NCI-H2171 (cell line): Measurements from ENCODE around the gene HOXD1.

Experiments used
- DNase-seq: peaks from one replicate; lab custom pipeline; 2025; lab: John Stamatoyannopoulos, UW

The HOXD1 gene

DNA sequence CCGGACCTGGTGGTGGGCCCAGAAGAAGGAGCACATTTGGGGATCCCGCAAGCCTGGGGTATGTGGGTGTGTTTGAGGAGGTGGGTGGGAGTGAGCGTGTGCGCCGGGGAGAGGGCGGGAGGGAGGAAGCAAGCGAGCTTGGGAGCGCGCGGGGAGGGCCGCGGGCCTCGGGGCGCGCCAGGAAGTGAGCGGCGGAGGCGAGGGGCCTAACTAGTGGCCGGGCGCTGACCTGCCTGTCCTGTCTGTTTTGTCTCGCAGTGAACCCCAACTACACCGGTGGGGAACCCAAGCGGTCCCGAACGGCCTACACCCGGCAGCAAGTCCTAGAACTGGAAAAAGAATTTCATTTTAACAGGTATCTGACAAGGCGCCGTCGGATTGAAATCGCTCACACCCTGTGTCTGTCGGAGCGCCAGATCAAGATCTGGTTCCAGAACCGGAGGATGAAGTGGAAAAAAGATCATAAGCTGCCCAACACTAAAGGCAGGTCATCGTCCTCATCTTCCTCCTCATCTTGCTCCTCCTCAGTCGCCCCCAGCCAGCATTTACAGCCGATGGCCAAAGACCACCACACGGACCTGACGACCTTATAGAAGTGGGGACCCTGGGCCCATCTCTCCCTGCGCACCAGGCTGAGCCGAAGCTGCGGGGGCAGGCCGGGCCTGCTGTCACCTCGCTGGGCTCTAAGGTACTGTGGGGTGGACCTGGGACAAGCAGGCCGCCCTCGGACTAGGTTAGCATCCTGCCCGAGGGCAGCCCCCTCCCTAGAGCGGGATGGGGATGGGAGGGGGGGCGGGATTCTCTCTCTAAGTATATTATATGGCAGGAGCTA lies 35.9 kb upstream of the HOXD1 start:
- DNase-seq, result no peak

DNA sequence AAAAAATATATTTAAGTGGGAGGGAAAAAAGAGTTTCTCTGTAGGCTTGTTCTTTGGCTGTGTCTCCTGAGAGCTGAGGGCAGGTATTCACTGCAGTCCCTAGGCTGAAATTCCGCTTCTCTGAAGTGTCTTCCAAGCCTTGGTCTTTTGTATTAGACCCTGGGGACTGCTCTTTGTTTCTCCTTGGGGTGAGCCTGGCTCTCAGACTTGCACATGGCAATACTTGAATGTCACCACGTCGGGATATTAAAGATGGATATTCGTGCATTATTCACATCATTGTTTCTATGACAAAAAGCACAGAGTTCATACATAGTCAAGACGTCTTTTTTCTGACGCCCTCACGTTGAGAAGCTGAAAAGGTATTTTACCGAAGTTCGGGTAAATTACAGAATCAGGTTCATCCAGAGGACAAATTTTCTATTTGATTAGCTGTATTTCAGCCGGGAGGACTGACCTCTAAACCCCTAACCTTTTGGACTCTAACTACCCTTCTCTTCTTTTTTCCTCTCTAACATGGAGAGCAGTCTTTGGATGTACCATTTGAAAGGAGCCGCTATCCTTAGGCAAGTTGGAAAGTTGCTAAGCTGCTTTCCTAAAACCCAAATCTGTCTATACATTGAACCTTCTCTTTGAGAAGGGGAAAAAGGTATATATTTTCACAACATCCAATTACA lies 33.8 kb upstream of the HOXD1 start:
- no peak for DNase-seq

DNA sequence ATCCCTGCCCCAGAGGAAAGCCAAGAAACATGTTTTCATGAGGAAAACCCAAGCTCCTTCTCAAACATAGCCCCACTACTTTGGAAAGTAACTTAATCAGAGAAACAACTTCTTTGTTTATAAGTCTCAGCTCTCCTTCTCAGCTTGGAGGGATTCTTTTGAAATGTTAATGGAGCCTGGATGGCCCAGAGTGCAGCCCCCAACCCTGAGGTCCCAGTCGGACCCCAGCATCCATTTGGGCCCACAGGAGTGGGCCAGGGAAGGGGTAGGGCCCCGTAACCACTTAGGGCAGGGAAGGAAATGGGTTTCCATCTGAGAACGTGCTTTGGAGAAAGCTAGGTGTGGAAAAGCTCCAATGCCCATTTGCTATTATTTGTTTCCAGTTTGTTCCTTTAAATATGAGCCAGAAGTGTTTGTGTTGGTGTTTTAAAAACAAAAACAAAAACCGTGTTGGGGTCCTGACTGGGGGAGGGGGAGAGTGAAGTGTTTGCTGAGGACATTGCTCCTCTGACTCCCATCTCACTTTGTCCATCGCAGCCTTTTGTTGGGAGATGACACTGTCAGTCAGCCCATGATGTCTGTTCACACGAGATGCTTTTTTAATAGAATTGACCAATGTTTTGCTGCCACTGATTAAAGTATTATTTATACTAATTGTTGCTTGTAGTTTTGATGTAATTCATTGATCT lies 33.0 kb upstream of the HOXD1 start:
- no peak for DNase-seq

DNA sequence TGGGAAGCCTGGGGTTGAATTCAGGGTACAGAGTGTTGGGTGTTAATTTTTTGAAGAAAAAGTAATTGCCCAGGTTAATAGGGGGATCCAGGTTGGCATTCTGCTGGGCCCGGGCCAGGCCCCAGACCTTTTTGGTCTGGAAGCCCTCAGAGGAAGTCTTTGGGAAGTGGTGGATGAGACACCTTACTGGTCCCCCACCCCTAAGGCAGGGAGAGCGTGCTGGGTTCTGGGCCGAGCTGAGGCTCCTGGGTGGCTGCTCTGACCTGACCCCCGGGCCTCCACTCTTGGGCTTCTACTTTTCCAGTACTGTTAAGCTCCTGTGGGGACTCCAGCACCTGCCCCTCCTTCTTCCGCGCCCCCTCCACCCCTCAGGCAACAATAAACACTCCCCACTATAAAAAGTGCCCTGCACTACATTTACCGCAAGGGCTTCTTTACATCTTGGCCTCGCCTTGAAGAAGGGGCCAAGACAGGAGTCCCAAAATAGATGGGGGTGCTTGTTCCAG lies 32.1 kb upstream of the HOXD1 start:
- no peak for DNase-seq

DNA sequence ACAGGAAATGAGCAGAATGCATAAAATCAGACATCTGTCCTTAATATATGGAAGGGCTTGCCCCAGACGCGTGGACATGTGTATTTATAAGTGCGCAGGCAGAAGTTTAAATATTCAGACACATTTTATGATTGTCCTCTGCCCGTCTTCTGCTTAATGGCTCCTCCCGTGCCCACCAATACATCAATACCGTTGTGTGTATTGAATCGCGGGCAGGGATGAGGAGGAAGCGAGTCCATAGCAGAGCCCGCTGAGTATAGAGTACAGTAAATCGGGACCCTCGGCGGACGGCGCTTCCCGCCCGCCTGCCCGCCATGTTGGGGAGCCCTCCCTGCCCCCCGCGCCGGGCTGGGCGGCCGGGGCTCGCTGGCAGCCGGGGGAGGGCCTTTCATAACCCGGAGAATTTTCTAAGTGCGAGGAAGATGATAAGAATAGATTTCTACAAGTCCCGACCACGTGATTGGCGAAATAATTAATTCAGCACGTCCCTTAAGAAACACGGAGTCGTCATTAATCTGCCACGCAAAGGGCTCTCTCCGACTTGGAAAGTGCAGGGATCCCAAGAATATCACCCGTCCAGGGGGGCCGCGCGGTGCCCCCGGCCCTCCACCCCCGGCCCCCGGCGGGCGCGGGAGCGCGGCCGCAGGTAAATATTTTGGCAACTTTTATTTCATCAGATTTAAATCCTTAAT lies 31.5 kb upstream of the HOXD1 start, which contains the start of gene HOXD3:
HOXD3 (plus strand) TSS at position 501 of the 692 bp plus-strand sequence. CDS start 11,808 bp downstream, outside the sequence.
- DNase-seq, result no peak

DNA sequence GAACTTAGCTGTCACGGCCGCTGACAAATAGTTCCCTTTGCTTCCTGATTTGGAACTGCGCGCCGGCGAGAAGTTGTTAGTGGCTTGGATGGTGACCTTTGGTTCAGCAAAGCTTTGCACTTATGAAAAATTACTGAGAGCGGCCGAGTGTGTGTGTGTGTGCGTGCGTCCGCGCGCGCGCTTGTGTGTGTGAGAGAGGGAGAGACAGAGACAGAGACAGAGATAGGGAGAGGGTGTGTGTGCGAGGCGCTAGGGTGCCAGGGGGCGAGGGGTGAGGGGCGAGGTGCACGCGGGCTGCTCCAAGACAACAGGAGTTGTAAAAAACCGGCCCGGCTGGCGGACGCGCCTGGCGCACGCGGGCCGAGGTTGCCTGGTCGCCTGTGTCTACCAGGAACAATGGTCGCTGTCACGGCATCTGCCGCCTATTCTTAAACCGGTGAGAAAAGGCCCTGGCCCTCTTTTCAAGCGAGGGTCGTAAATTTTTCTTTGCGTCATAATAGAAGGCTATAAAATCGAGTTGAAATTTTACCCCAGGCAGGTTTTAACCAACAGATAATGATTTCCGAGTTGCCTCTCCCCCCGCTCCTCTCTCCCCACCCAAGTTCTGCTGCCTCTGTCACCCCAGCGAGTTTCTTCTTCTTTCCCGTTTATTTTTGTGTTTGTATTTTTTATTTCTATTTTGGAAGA lies 30.8 kb upstream of the HOXD1 start:
- DNase-seq, result peak; percentile 27

DNA sequence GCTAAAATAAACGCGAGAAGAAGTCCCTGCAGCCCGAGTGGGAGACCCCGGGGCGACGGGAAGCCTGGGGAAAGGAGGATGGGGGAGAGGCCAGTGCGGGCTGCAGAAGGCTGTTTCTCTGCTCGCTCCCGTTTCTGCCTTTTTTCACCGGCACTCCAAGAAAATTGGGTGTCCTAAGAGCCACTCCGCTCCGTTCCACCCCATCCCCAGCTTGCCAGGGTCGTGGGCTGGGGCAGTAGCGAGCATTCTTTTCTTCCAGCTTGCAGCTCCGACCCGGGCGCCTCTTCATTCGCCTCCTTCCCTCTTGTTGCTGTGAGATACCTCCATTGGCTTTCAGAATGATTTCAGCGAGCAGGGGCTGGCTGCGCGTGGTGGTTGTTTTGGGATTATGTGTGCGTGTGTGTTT lies 30.3 kb upstream of the HOXD1 start:
- peak; percentile 49 for DNase-seq

DNA sequence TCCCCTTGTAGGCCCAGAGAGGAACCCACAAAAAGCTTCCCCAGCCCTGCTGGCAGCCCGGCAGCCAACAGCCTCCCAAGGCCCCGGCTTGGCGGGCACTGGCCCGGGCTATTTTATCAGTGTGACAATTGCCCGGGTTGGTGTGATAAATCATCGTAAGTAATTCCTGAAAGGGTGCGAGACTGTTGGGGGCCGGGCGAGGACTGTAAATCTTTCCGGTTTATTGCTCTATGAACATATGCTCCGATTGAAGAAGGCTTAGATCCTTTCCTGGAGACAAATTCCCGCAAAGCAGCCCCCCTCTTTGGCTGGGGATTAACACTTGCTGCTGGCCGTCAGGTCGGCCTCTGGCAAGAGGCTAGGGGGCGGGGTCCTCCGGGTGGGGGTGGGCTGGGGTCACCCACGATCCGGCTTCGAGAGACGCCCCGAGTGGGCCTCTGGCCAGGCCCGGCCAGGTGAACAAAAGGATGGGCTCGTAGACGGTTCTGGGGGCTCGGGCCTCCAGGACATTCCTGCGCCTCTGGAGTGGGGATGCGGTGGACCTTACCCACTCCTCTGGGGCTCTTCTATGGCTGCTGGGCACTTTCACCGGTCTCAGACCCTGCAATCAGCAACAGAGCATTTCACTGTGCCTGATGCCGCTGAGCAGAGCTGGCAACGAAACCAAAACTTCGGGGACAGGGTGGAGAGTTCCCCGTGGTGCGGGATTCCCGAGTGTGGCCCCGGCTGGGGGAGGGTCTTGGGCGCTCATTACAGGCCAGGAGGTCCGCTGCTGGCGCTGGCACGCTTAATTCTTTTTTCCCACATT lies 29.4 kb upstream of the HOXD1 start:
- no peak for DNase-seq

DNA sequence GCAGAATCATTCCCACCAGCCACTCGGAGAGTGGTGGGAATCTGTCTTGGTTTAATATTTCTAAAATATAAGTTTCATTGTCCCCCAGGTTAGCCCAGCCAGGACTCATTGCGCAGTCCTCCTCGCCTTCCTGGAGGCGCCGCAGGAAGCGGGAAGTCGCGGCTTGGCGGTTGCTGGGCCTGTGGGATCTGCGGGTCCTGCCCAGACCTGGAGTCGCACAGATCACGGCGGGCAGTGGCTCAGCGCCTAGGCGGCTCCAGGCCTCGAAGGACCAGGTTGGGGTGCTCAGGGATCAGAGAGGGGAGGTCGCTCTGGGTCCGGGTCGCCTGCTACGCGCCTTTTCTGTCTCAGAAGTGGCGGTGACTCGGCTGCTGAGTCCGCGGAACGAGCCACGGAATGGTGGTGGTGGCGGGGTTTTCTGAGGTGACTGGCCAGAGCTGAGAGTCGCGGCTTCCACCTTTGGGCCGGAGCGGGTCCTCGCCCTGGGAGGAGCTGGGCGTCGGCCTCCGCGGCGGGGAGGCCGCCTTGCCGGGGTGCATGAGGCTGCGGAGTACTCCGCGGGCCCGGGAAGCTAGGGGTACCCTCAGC lies 28.7 kb upstream of the HOXD1 start:
- no peak for DNase-seq

DNA sequence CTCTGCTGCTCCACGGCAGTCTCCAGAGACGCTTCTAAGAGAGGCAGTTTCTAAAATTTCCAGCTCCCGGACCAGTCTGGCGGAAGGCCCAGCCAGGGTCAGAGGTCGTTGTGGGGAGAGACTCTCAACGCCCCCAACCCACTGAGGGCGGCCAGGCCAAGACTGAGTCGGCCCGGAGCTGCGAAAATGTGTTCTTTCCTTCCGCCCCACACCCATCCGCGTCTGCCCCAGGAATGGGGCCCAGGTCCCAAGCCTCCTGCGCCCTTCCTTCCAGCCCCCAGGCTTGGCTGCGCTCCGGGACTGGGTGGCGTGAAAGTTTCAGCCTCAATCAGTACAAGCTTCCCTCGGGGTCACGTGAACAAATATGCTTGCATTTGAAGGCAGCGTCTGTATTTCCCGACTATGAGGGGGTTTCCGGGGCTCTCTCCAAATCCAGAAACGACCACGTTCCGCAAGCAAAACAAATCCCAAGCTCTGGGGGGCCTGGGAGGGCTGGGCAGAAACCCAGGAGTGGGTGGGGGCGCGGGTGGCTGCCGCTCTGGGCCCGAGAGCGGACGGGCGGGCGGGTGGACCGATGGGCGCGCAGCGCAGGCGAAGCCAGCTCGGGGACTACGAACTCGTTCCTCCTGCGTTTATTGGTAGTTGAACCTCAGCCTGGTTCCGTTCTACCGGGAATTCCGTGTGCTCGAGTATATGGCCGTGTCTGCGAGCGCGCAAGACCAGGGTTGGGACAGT lies 28.1 kb upstream of the HOXD1 start:
- no peak for DNase-seq

DNA sequence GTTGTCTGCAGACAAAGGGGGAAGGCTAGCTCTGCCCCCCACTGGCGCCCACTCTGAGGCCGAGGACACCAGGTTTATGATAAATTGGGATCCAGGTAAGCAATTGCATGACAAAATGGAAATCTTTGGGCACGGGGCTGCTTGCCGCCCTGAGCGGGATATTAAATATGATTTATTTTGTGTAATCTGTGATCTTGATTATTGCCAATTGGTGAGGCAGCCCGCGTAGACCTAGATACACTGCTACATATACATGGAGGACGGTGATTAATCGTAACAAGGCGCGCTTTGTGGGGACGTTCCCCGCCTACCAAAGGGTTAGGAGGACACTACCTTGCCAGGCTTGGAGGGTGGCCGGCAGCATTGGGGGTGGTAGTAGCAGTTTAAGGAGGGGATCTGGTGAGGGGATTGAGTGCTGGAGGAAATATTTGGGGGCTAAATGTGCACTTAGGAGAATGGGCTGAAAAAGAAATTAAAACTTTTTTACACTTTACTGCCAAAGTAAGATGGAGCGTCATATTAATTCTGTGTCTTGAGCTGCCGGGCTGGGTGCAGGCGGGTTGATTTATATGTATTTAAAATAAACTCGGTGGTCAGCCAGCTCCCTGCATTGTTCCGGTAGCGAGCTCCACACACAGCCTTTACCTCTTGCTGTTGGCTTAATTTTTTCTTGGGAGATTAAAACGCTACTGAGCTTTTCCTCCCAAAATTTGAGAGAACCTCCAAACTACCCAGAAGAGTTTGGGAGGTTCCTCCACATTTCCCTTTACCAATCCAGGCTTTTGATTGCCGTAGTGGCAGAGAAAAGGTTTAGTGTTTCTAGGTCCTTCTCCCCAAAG lies 27.3 kb upstream of the HOXD1 start:
- no peak for DNase-seq

DNA sequence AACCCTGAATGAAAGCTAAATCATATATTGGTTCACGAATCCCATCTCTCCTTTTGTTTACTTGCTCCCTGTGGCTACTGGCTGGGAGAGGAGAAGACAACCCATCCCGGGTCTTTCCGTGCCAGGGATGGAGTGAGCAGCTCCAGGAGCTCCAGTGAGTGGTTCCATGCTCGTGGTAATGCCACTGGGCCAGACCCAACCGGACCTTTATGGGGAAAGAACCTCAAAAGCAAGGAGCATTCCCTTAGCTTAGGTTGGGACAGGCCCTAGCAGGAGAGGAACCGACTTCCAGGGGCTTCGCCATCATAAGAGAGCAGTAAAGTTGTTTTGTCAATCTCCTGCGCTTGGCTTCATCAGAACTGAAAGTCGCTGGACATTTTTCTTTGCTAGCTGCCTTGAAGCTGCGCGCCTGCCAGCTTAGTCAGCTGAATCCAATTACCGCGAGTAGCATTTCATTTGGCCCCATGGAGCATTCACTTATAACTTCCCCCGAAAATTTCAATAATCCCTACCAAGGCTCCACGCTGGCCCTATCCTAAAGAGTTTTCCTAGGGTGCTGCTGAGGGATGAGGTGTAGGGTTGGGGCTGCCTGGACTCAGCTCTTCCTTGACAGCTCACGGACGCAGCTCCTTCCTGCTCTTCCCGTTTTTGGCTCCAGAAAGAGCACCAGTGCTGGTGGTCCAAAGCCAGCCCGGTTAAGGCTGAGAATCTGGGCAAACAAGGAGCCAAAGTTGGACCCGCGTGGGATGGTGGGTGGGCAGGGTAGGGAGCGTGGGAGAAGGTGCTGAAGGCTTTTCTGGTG lies 26.4 kb upstream of the HOXD1 start:
- no peak for DNase-seq

DNA sequence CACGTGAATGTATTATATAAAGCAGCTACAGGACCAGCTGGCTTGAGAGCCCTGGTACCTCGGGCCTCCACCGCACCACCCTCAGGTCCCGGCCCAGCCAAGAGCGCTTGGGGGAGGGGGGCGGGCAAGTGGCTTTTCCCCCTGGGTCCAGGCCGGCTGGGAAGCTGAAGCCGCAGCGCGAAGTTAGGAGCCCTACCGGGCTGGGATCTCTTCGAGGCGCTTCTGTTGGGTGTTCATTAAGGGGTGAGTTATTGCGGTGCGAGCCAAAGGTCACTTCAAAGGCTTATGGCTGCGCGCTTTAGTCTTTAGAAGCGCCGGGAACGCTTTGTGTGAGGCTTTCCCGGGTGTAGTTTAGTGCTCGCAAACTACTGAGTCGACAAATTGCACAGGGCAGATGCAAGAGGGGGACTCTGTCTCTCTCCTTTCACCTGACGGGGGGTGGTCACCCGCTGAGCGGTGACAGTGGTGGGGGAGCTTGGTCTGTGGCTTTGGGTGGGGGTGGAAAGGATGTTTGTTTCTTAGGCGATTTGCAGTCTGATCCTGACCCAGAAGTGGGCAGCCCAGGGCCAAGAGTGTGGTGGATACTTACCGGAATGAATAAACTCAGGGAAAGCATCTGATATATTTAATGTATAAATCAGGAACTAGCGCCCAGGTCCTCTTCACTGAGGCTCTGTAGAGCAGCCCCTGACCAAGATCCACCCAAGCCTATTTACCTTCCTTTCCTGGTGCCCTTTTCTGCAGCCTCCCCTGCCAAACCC lies 25.4 kb upstream of the HOXD1 start:
- DNase-seq, result no peak

DNA sequence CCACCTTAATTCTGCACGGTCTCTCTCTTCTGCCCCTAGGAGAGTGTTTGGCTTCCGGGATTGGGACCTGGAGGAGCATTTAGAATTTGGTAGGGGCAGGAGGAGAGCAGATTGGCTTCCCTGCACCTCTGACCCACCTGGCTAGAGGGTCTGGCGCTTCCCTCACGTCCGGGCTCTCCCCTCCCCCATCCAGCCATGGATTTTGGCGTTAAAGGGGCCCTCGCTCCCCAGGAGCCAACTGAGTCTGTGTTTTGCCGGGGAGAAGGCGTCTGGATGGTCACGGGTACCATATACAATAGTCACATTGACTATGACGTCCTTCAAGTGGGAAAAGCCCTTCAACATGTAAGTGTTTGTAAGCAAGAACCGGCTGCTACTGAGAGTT lies 24.8 kb upstream of the HOXD1 start:
- no peak for DNase-seq

DNA sequence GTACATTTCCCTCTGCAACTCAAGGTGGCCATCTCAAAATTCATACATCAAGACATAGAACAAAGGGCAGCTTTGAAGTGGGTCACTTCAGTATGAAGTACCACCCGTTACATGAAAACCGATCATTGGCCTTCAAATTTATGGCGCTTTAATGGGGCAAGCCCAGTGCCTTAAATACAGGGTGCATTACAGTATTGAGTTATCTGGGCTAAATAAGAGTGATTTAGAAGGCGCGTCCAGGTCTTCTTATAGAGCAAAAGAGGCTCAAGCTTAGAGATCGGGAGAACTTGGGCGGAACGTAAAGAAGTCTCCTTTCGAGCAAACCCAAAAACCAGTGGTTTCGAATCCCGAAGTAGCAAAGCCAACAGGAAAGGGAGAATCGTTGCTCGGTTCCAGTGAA lies 24.3 kb upstream of the HOXD1 start:
- DNase-seq, result no peak

DNA sequence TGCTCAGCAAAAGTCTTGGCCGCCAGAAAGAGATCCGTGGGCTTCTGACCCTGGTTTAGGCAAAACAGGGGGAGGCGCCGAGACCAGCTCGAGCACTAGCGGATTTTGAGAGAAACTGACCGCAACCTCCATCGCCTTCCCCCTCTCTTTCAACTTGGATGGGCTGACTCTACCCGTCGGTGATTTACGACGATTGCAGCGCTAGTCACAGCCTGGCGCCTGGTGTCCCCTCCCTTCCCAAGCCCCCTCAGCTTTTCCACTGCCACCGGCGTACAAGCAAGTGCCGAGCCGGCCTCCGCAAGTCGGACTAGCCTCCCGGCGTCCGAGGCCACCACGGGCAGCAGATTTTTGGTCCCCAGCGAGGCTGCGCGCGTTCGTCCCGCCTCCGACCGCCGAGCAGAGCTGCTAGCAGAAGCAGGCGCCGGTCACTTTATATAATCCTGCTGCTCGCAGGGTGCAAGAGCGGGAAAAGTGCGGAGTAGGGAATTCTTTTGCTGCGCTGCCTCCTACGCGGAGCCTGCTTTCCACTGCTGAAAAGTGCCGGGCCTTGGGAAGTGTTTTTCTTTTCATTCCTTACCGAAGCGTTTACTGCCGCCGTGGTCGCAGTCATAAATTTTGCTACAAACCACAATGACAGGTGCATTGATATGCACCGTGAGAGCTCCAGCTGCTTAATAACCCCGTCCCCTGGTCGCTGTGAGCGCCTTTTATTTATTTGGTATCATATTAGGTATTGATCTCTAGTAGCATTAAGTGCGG lies 23.7 kb upstream of the HOXD1 start:
- no peak for DNase-seq
